Stimulated activated CD8-positive, alpha-beta memory T cell treated with anti-CD3 and anti-CD28 coated beads, Interleukin-15, amount 100 ng/mL, for 1 hour (primary cell): Measurements from ENCODE around the gene SLC25A34.
"Not testable (repeated sequence)": the region's sequence is repeated elsewhere in the genome, so short reads cannot be mapped to it uniquely, and the experiment has no call there.

Source experiments
- DNase-seq: peaks from one replicate; pipeline ENCODE4 v3.0.0-alpha.2; 2020; ENCODE audit warnings: low read depth

Gene SLC25A34

GRCh38 chr1:15736038-15736891 lies at the start of gene SLC25A34:
SLC25A34 (plus strand) TSS chr1:15736258; CDS start chr1:15736486, 228 bp downstream.
- DNase-seq: no peak

- DNase-seq: no peak
Observed at GRCh38 chr1:15687446-15687845, 48.6 kb upstream of the SLC25A34 start.

GRCh38 chr1:15690317-15690716 lies 45.7 kb upstream of the SLC25A34 start:
- DNase-seq: no peak

GRCh38 chr1:15691434-15692032 lies 44.5 kb upstream of the SLC25A34 start:
- DNase-seq: no peak

GRCh38 chr1:15692121-15692682 lies 43.9 kb upstream of the SLC25A34 start:
- DNase-seq: no peak

GRCh38 chr1:15693371-15693770 lies 42.7 kb upstream of the SLC25A34 start:
- DNase-seq: no peak

- DNase-seq: no peak
Observed at GRCh38 chr1:15696956-15697521, 39.0 kb upstream of the SLC25A34 start.

- DNase-seq: no peak
Observed at GRCh38 chr1:15698201-15698600, 37.9 kb upstream of the SLC25A34 start.

GRCh38 chr1:15699321-15699720 lies 36.7 kb upstream of the SLC25A34 start:
- not testable (repeated sequence) for DNase-seq

GRCh38 chr1:15700508-15700907 lies 35.5 kb upstream of the SLC25A34 start:
- no peak for DNase-seq

- no peak for DNase-seq
Observed at GRCh38 chr1:15701784-15702183, 34.3 kb upstream of the SLC25A34 start.

- no peak for DNase-seq
Observed at GRCh38 chr1:15702722-15703550, 33.1 kb upstream of the SLC25A34 start.

GRCh38 chr1:15703562-15703961 lies 32.5 kb upstream of the SLC25A34 start:
- DNase-seq: no peak

GRCh38 chr1:15704526-15705183 lies 31.4 kb upstream of the SLC25A34 start:
- DNase-seq: no peak

- no peak for DNase-seq
Observed at GRCh38 chr1:15705184-15705566, 30.9 kb upstream of the SLC25A34 start.

GRCh38 chr1:15706751-15707150 lies 29.3 kb upstream of the SLC25A34 start:
- DNase-seq: no peak

- no peak for DNase-seq
Observed at GRCh38 chr1:15707239-15707925, 28.7 kb upstream of the SLC25A34 start.

- no peak for DNase-seq
Observed at GRCh38 chr1:15708486-15709137, 27.4 kb upstream of the SLC25A34 start.

GRCh38 chr1:15709226-15709625 lies 26.8 kb upstream of the SLC25A34 start:
- no peak for DNase-seq

- no peak for DNase-seq
Observed at GRCh38 chr1:15712168-15712567, 23.9 kb upstream of the SLC25A34 start.
